Ascending aorta (tissue), 2 donors: ENCODE results near the gene TBCB. TPM values are rescaled to one million over a fixed set of nuclear protein-coding genes. Genes with fewer than 3 reads are reported as not detected.

Experiments
- DNase-seq, 2 donors: peaks; one replicate each; pipeline ENCODE4 v3.0.0-alpha.2; 2019; ENCODE audit warnings: low spot score in 2 of 2
- H3K27ac ChIP-seq, 2 donors: fragments of 200-600 bp; sonication (generic); one replicate each; pipeline ENCODE4 v1.5.1; 2016 to 2017; ENCODE audit warnings: mild to moderate bottlenecking in 1 of 2
- H3K27me3 ChIP-seq: fragments of 200-600 bp; sonication (generic); one replicate; pipeline ENCODE4 v1.5.1; 2017
- H3K36me3 ChIP-seq, 2 donors: fragments of 200-600 bp; sonication (generic); one replicate each; pipeline ENCODE4 v1.5.1; 2016
- H3K4me1 ChIP-seq, 2 donors: fragments of 200-600 bp; sonication (generic); one replicate each; pipeline ENCODE4 v1.5.1; 2016 to 2017; ENCODE audit warnings: mild to moderate bottlenecking in 1 of 2
- H3K4me3 ChIP-seq, 2 donors: fragments of 200-600 bp; sonication (generic); one replicate each; pipeline ENCODE4 v1.5.1; 2016 to 2017; ENCODE audit warnings: mild to moderate bottlenecking in 1 of 2
- H3K9me3 ChIP-seq, 2 donors: fragments of 200-600 bp; sonication (generic); one replicate each; pipeline ENCODE4 v1.5.1; 2016
- CTCF ChIP-seq, 3 experiments: fragments of 200-600 bp in 2 of 3; fragments of 450-650 bp in 1 of 3; sonication (generic) in 2 of 3; IDR thresholded peaks; one replicate each; pipeline ENCODE4 v1.5.1; 2016 to 2019; ENCODE audit warnings: antibody characterized with exemption in 3 of 3, mild to moderate bottlenecking in 1 of 3, moderate library complexity in 1 of 3
- intact Hi-C: fragments of 100-400 bp; cut with DNase I; formaldehyde crosslinking; loops from one replicate; pipeline ENCODE4 v1.15.1; 2023
- total RNA-seq: library from RNA; depleted of rRNA; stranded (reverse); fragments of >200 nt; gene quantifications from one replicate; pipeline ENCODE4 v1.1.0, GENCODE V29; 2016

The TBCB gene
- total RNA-seq, 1 donor from 2014 or later, result 129 TPM

DNA sequence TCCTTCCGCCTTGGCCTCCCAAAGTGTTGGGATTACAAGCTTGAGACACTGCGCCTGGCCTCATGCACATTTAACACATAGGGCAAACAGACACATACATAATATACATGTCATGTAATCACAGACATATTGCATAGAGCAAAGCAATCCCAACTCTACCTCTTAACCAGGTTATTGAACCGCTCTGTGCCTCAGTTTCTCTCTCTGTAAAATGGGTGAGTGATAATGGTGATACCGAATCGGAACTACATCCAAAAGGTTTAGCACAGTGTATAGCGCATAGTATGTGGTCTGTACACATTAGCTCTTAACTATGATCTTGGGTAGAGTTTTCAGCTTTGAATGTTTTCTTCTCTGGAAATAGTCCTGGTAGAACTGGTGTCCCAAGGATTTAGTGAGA lies 29.4 kb downstream of the TBCB start:
- H3K9me3 ChIP-seq, result no peaks in the 10 kb centered on the region
- no peak for TF ChIP-seq CTCF (IDR thresholded peaks at IDR 0.05)
- DNase-seq, result no peak
- intact Hi-C loops, result no loop called here
- no peak overlapping the region for H3K27ac ChIP-seq
- peaks cover 6% of the 10 kb centered on the region in 2 donors for H3K4me1 ChIP-seq
- no peaks in the 10 kb centered on the region for H3K27me3 ChIP-seq
- no peak overlapping the region for H3K4me3 ChIP-seq
- H3K36me3 ChIP-seq, result peaks cover 73 to 76% of the 10 kb centered on the region in 2 donors

- Histone ChIP-seq H3K27ac (peak overlapping the region; percentile 99 to 100), H3K9me3 (no peaks in the 10 kb centered on the region), H3K4me1 (peaks cover 4 to 17% of the 10 kb centered on the region in 2 donors), H3K27me3 (no peaks in the 10 kb centered on the region), H3K36me3 (peaks cover 55 to 58% of the 10 kb centered on the region in 2 donors), H3K4me3 (no peak overlapping the region)
- intact Hi-C loops, result loop anchor here (5.0 kb wide), 1 partner anchor 393 kb away; the partner anchor contains the start of genes HSPB6 and PROSER3
- DNase-seq, result no peak
- TF ChIP-seq CTCF (IDR thresholded peaks at IDR 0.05), result no peak
These were observed 34.6 kb downstream of the TBCB start for GRCh38 chr19:36149673-36150406.

- DNase-seq, result no peak
- Histone ChIP-seq H3K36me3 (peaks cover 48 to 50% of the 10 kb centered on the region in 2 donors), H3K27ac (peak overlapping the region; percentile 99 to 100), H3K9me3 (no peaks in the 10 kb centered on the region), H3K4me3 (peak overlapping the region; percentile 74 to 96), H3K4me1 (peaks cover 4 to 17% of the 10 kb centered on the region in 2 donors), H3K27me3 (no peaks in the 10 kb centered on the region)
- intact Hi-C loops, result loop anchor here (5.0 kb wide), 1 partner anchor 393 kb away; the partner anchor contains the start of genes HSPB6 and PROSER3
- no peak for TF ChIP-seq CTCF (IDR thresholded peaks at IDR 0.05)
These were observed 35.3 kb downstream of the TBCB start for GRCh38 chr19:36150586-36150985.

DNA sequence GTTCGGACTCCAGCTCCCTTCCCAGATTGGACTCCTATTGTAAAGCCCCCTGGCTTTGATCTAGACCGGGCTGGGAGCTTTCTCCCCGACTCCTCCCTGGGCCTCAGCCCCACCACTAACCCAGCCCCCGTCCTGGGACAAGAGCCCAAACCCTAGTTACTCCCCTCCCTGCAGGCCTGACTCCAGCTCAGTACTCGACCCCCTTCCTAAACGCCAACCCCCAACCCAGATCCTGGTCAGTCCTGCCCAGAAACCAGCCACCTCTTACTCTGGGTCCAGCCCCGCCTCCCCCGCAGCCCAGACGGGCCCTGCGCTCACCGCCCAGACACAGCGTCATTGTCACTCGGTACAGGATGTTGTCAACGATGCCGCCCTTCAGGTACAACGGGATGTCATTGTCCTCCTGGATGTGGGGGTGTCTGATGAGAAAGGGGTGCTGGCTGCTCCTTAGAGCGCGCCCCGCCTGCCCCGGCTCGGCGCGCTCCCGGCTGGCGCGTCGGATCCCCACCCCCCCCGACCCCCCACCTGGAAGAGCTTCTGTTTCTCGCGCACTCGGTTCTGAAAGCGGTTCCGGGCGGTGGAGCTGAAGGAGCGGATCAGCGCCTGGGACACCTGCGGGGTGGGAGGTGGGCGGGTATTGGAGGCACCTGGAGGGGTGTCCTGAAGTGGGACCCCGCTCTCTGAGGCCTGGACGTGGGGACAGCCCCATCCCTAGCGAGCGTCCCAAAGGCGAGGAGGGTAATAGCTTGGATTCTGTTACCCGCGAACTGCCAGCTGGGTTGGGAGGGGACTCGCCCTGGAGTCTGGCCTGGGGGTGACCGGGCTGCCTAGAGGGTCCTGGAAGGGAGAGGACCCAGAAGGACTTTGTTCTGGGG lies 36.1 kb downstream of the TBCB start:
- intact Hi-C loops, result loop anchor here (1.0 to 5.0 kb wide), 5 partner anchors 11 to 394 kb away; partner anchors contain the start of genes CAPNS1, HSPB6, PROSER3 and ZNF146
- TF ChIP-seq CTCF (IDR thresholded peaks at IDR 0.05), result no peak
- Histone ChIP-seq H3K9me3 (no peaks in the 10 kb centered on the region), H3K4me1 (peaks cover 4 to 17% of the 10 kb centered on the region in 2 donors), H3K27me3 (no peaks in the 10 kb centered on the region), H3K27ac (peak overlapping the region; percentile 99 to 100), H3K4me3 (peak overlapping the region; percentile 74 to 96), H3K36me3 (peaks cover 40 to 42% of the 10 kb centered on the region in 2 donors)
- peak; percentile 39 to 85 for DNase-seq

GRCh38 chr19:36152019-36152351 lies 36.7 kb downstream of the TBCB start:
- Histone ChIP-seq H3K27me3 (no peaks in the 10 kb centered on the region), H3K9me3 (no peaks in the 10 kb centered on the region), H3K4me1 (peaks cover 4 to 17% of the 10 kb centered on the region in 2 donors), H3K27ac (peak overlapping the region; percentile 99 to 100), H3K4me3 (peak overlapping the region; percentile 74 to 96), H3K36me3 (peaks cover 34 to 36% of the 10 kb centered on the region in 2 donors)
- intact Hi-C loops, result loop anchor here (1.0 to 5.0 kb wide), 4 partner anchors 18 to 395 kb away; partner anchors contain the start of genes HSPB6, PROSER3, ZNF146 and ZNF565
- peak in 1 of 2 donors; percentile 67 for DNase-seq
- no peak for TF ChIP-seq CTCF (IDR thresholded peaks at IDR 0.05)
